Brain microvascular endothelial cell (primary cell): ENCODE results near the gene CUL4A.

Source experiments
- DNase-seq: peaks from one replicate; pipeline ENCODE4 v3.0.0-alpha.2; 2020
- H3K27ac ChIP-seq: fragments of 250-450 bp; sonication (Bioruptor Pico); 2 replicates; pipeline ENCODE4 v1.5.1; 2020; ENCODE audit warnings: mild to moderate bottlenecking, moderate library complexity
- H3K27me3 ChIP-seq: fragments of 250-450 bp; sonication (Bioruptor Pico); replicated peaks from 2 replicates; pipeline ENCODE4 v1.5.1; 2020; ENCODE audit warnings: mild to moderate bottlenecking
- H3K36me3 ChIP-seq: fragments of 250-450 bp; sonication (Bioruptor Pico); replicated peaks from 2 replicates; pipeline ENCODE4 v1.5.1; 2020; ENCODE audit warnings: mild to moderate bottlenecking
- H3K4me3 ChIP-seq: 2 replicates; pipeline ENCODE4 v1.5.1; 2011; ENCODE audit warnings: low read depth, mild to moderate bottlenecking, control low read depth, low read length, moderate library complexity
- CTCF ChIP-seq: IDR thresholded peaks from 2 replicates; pipeline ENCODE4 v1.5.1; 2011; ENCODE audit warnings: low read depth, mild to moderate bottlenecking, moderate library complexity, low read length, control low read depth, inconsistent platforms; ENCODE audit errors: missing control alignments
- in situ Hi-C: cut with HindIII; loops from 2 replicates; pipeline ENCODE4 v1.10.0; 2017; ENCODE audit warnings: low sequenced_read_pairs, low pct_ligation_motif_present

CUL4A gene

GRCh38 chr13:113231306-113232207 is 22.1 kb downstream of the CUL4A start:
- H3K27ac ChIP-seq, result no peak overlapping the region
- TF ChIP-seq CTCF, result no peak
- peaks cover 34% of the 10 kb centered on the region for H3K36me3 ChIP-seq
- in situ Hi-C loops, result no loop called here
- H3K4me3 ChIP-seq, result no peak overlapping the region
- no peak for DNase-seq
- H3K27me3 ChIP-seq, result no peaks in the 10 kb centered on the region

- in situ Hi-C loops, result no loop called here
- Histone ChIP-seq H3K27ac (no peak overlapping the region), H3K27me3 (no peaks in the 10 kb centered on the region), H3K36me3 (peaks cover 30% of the 10 kb centered on the region), H3K4me3 (no peak overlapping the region)
- no peak for TF ChIP-seq CTCF
- DNase-seq, result no peak
Observed at GRCh38 chr13:113232208-113233003, 23.0 kb downstream of the CUL4A start.

- no peak for DNase-seq
- no peaks in the 10 kb centered on the region for H3K27me3 ChIP-seq
- no peak overlapping the region for H3K27ac ChIP-seq
- in situ Hi-C loops, result no loop called here
- peaks cover 29% of the 10 kb centered on the region for H3K36me3 ChIP-seq
- TF ChIP-seq CTCF, result no peak
- H3K4me3 ChIP-seq, result no peak overlapping the region
Observed at GRCh38 chr13:113233101-113233500, 23.7 kb downstream of the CUL4A start.

- no peak for DNase-seq
- TF ChIP-seq CTCF, result no peak
- in situ Hi-C loops, result no loop called here
- no peaks in the 10 kb centered on the region for H3K27me3 ChIP-seq
- peaks cover 48% of the 10 kb centered on the region for H3K36me3 ChIP-seq
- no peak overlapping the region for H3K4me3 ChIP-seq
- H3K27ac ChIP-seq, result no peak overlapping the region
Observed at GRCh38 chr13:113238536-113238935, 29.1 kb downstream of the CUL4A start.

GRCh38 chr13:113239357-113239756 is 29.9 kb downstream of the CUL4A start:
- TF ChIP-seq CTCF, result no peak
- in situ Hi-C loops, result no loop called here
- Histone ChIP-seq H3K27ac (no peak overlapping the region), H3K27me3 (no peaks in the 10 kb centered on the region), H3K36me3 (peaks cover 48% of the 10 kb centered on the region), H3K4me3 (no peak overlapping the region)
- no peak for DNase-seq
